ENCODE measurements around the gene MS4A4A. TPM values are rescaled to one million over a fixed set of nuclear protein-coding genes. Genes with fewer than 3 reads are reported as not detected.

The MS4A4A gene
- total RNA-seq (2022; extraction: Qiagen RNA extraction): not detected in 5 replicates

DNA sequence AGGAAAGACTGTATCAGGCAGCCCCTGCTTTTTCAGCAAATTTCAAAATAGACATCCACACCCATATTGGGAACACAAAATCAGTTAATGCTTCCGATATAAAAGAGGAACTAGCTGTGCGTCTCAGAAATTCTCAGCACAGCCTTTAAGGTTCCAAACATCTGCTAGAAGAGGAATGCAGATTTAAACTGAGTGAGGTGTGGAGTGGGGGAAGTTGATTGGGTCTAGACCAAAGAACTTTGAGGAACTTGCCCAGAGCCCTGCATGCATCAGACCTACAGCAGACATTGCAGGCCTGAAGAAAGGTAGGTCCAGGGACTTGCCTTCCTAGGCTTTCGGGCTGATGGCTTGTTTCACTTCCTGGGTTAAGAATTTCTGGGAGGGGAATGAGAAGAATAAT, at the start of gene MS4A4A:
Gene MS4A4A, plus strand, starts transcription at position 255 of the 400 bp plus-strand sequence. Its CDS starts 10 bp downstream, at position 265.

DNA sequence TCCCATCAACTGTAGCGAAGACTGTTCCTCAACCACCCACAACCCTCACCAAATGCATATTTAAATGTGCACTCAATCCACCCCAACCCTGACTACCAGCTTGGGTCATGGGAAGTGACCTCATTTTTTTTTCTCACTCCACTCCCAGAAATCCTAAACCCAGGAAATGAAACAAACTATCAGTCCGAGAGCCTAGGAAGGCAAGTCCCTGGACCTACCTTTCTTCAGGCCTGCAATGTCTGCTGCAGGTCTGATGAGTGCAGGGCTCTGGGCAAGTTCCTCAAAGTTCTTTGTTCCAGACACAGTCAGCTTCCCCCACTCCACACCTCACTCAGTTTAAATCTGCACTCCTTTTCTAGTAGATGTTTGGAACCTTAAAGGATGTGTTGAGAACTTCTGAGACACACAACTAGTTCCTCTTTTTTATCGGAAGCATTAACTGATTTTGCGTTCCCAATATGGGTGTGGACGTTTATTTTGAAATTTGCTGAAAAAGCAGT, 37.7 kb upstream of the MS4A4A start, which contains the start of gene MS4A4E:
Gene MS4A4E, minus strand, starts transcription at position 398 of the 500 bp plus-strand sequence. CDS start 13,082 bp downstream, outside the sequence.

DNA sequence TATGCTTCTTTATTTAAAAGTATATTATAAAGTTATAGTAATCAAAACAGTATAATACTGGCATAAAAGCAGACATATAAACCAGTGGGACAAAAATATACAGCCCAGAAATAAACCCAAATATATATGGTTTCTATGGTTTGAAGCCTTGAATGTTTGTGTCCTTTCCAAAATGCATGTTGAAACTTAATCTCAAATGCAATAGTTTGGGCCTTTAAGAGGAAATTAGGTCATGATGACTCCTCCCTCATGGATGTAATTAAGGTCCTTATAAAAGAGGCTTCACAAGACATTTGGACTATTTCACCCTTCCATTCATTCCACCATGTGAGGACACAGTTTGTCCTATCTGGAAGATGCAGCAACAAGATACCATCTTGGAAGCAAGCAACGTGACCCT, 46.5 kb downstream of the MS4A4A start, which contains the start of gene MS4A6E:
Gene MS4A6E, plus strand, starts transcription at position 301 of the 400 bp plus-strand sequence. CDS start 7,641 bp downstream, outside the sequence.

Other genes with a start within 250 kb of the MS4A4A start
- not detected in 5 replicates for gene OOSP2, start 240.3 kb upstream of the MS4A4A start, total RNA-seq (2022; extraction: Qiagen RNA extraction)
- not detected in 5 replicates for gene MS4A3, start 224.0 kb upstream of the MS4A4A start, total RNA-seq (2022; extraction: Qiagen RNA extraction)
- gene MS4A2, start 192.0 kb upstream of the MS4A4A start, total RNA-seq (2022; extraction: Qiagen RNA extraction): not detected in 5 replicates
- gene MS4A6A, start 97.6 kb upstream of the MS4A4A start, total RNA-seq (2022; extraction: Qiagen RNA extraction): not detected in 5 replicates
- not detected in 5 replicates for gene MS4A4E, start 37.5 kb upstream of the MS4A4A start, total RNA-seq (2022; extraction: Qiagen RNA extraction)
- not detected in 5 replicates for gene MS4A6E, start 46.6 kb downstream of the MS4A4A start, total RNA-seq (2022; extraction: Qiagen RNA extraction)
- gene MS4A7, start 97.9 kb downstream of the MS4A4A start, total RNA-seq (2022; extraction: Qiagen RNA extraction): not detected in 5 replicates
- not detected in 5 replicates for gene MS4A14, start 115.8 kb downstream of the MS4A4A start, total RNA-seq (2022; extraction: Qiagen RNA extraction)
- gene MS4A5, start 148.9 kb downstream of the MS4A4A start, total RNA-seq (2022; extraction: Qiagen RNA extraction): not detected in 5 replicates
- gene MS4A1, start 175.2 kb downstream of the MS4A4A start, total RNA-seq (2022; extraction: Qiagen RNA extraction): not detected in 5 replicates
- not detected in 5 replicates for gene MS4A12, start 212.1 kb downstream of the MS4A4A start, total RNA-seq (2022; extraction: Qiagen RNA extraction)
- gene MS4A13, start 234.7 kb downstream of the MS4A4A start, total RNA-seq (2022; extraction: Qiagen RNA extraction): not detected in 5 replicates

All from A549 treated with AZD2906 at 1 μM for 4 hours (cell line).